NCI-H1694 (cell line): ENCODE results near the gene SLC4A9.
"Not testable (repeated sequence)": the region's sequence is repeated elsewhere in the genome, so short reads cannot be mapped to it uniquely, and the experiment has no call there.

Source experiments
- DNase-seq: peaks from one replicate; lab custom pipeline; 2025; lab: John Stamatoyannopoulos, UW

Gene SLC4A9

DNA sequence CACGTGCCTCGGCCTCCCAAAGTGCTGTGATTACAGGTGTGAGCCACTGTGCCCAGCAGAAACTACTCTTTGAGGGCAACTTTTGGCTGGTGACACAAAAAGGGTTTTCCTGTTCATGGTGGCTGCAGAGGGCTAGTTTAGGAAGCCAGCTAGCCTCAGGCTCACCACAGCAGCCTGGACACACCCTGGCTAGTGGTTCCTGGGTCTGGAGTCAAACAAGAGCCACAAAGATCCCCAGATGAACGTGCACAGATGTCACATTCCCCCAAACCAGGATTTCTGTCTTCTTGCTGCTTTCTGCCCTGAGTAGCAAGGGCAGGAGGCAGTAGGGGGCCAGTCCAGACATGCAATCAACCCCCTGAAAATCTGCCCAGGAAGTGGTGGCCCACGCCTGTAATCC lies 20.4 kb upstream of the SLC4A9 start:
- DNase-seq, result no peak

DNA sequence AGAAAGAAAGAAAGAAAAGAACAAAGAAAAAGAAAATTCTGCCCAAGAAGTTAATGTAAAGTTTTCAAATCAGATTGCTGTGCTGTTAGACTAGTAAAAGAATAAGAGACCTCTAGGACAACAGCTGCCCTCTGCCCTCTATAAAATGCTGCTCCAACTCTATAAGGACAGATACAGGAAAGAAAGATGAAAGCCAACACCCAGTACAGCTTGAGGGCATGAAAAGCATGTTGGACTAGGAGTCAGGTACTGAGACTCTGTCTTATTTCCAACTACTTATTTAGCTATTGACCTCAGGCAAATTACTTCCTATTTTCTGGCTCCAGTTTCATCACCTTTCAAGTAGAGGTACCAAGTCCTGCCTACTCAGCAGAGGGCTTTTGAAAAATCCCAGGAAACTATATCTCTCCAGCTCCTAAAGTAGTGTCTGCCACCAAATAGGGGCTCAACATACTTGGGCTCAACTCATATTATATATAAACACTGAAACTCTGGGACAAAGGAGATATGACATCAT lies 19.3 kb upstream of the SLC4A9 start:
- no peak for DNase-seq

DNA sequence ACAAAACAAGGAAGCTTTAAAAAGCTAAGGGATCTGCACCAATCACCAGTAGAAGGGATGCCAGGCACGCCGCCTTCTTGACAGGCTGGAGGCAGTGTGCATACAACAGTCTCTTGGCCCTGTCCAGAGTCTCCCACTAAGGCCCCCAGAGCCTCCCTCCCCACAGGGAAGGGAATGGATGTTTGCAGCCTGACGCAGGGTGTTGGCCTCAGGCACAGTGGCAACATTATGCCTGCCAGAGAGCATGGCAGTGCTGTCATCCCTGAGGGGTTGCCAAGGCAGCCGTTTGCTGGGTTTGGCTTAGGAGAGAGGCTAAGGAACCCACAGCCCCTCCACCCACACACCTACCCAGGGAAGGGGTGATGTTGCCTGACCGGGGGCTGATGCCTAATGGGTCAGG lies 18.4 kb upstream of the SLC4A9 start:
- DNase-seq, result no peak

DNA sequence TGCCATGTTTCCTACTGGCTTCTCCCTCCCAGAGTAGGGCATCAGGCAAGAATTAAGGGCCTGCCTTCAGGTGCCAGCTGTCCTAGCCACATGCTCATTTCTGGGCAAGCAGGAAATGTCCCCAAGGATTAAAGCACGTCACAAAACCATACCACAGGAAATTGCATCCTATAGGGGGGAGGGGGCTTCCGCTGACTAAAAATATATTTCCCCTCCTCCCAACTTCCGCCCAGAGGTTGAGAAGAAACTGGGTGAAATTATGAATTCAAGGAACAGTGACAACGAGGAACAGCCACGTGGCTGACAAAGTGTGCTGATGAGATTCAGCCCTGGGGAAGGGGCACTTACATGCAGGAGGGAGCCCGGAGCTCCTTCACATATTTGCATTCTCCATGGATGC lies 17.7 kb upstream of the SLC4A9 start:
- no peak for DNase-seq

DNA sequence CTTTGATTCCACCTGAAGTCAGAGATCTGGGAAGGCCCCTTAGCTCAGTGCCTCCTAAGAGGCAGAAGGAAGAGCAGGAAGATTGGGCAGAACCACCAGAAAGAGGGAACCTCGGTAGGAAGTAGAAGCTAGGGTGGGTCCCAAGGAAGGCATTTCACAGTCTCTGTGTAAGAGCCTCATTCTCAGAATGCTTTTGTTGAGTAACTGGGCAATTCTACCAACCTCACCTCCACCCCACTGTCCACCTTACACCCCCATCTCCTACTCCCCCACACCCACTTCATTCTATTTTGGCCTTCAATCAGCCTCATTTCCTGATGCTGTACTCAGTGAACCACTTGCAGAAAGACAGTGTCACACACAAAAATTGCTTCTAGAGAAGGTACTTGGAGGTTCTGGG lies 17.1 kb upstream of the SLC4A9 start:
- DNase-seq, result no peak

DNA sequence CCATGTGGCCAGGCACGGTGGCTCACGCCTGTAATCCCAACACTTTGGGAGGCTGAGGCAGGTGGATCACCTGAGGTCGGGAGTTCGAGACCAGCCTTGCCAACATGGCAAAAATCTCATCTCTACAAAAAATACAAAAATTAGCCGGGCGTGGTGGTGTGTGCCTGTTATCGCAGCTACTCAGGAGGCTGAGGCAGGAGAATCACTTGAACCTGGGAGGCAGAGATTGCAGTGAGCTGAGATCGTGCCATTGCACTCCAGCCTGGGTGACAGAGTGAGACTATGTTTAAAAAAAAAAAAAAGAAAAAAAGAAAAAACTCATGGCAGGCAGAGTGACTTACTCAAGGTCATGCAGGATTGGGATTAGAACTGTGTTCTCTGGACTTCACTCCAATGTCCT lies 16.1 kb upstream of the SLC4A9 start:
- DNase-seq, result not testable (repeated sequence)

DNA sequence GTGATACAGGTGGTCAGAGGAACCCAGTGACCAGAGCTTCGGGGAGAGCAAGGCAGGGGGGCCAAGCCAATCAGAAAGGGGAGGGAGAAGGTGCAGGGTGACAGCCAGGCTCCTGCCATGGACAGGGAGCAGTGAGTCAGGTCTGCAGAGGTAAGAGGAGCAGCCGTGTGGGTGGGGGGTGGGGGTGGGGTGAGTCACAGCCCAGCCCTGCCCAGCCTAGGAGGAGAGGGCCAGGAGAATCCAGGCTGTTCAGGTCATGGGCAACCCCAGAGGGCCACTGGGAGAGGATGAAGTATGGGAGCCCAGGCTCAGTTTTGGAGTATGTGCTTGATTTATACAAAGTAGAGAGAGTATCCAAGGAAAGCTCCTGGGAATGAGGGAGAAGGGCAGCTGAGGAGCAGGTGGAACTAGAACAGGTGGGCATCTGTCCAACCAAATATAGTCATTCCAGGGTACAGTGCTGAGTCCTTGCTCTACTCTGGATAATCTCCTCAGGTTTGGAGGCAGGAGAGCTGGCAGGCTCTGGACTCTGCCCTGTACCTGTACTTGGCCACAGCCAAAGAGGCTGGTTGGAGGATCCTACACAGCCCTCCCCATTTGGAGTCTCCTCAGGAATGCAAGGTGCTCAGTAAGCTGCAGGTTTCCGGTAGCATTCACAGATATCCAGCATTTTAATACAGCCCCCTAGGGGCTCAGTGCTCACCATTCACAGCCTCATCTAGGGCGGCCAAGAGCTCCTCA lies 15.1 kb upstream of the SLC4A9 start:
- no peak for DNase-seq

DNA sequence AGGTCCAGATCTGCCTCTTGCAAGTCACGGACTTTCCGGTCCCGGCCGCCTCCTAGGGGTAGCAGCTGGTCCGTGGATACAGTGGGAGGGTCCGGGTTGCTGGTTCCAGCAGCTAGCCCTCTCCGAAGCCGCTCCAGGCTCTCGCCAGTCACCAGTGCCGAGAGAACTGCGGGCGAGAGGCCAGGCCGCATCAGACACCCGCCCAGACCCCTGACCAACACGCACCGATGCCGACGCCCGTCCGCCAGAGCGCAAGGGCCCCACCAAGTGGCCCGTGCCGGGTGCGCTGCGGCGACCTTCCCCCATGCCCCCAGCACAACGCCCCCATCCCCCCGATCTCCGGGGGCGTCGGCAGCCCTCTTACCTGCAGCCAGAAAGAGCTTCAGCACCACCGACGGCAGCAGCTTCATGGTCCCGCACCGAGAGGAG lies 14.1 kb upstream of the SLC4A9 start:
- DNase-seq, result no peak

DNA sequence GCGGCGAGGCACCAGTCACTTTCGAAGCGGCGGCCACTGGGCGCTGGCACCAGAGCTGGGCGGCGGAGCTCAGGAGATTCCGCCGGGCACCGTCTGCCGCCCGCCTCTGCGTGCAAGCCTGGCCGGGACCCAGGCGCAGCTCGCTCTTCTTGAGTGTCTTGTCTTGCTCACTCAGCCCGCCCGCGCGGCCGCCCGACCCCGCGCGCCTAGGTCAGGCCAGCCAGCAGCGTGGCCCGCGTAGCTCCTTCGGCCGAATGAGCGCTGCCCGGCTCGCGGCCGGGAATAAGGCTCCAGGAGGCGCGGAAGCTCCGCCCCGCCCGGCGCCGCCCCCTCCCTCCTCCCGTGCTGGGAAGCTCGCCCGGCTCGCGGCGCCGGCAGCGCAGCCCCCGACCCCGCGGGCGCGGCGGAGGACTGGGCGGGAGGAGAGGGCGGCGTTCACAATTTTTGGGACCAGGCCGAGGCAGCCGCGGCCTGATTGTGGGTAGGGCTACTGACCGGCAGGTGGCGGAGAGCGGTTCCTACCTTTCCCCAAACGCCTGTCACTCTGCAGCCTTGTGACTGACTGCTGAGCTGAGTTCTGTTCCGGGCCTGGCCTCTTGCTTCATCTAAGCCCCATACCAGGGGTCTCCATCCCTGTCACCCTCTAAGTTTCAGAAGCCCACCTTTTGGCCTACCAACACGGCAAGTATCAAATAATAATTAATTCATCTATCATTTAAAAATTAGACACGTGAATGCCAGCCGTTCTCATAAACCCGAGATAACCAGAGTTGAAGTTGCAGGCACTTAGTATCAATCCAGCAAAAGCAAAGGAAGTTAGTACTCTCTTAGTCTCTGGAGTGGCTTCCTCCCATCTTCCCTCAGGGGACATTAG lies 13.4 kb upstream of the SLC4A9 start, which contains the start of gene HBEGF:
Gene HBEGF (minus strand): TSS at position 256 of the 874 bp plus-strand sequence. CDS start 275 bp downstream, outside the sequence.
- DNase-seq, result no peak

DNA sequence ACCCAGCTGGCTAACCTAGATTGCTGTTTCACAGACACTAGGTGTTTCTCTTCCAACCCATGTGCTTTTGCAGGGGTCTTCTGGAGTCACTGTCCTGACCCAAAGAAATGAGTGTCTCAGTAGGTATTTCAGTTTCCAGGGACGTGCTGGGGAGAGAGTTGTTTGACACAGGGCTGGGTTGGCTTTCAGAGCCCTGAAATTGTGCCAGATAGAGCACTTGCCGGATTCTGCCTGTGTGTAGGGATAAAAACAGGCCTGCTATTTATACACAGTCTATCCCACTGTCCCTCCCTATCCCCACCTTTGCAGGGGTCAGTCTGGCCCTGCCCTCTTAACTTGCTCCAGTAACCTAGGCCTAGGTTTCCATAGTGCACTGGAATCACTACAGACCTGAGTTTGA lies 12.6 kb upstream of the SLC4A9 start:
- no peak for DNase-seq

DNA sequence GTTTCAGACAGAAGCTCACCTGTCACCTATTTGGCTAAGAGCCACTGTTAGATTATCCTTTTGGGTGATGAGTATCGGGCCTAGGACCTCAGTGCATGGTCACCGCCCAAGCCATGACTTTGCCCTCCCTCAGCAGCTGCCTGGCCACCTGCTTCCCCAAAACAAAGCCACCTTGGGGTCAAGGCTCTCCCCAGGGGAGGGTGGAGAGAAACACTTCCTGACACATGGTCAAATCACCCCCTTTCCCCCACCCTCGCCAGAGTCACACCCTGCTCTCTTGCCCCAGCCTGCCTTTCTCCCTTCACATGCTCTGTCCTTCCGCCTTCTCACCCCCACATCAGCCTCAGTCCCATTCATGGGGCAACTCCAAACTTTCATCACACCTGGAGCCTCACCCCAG lies 11.9 kb upstream of the SLC4A9 start:
- DNase-seq, result no peak

DNA sequence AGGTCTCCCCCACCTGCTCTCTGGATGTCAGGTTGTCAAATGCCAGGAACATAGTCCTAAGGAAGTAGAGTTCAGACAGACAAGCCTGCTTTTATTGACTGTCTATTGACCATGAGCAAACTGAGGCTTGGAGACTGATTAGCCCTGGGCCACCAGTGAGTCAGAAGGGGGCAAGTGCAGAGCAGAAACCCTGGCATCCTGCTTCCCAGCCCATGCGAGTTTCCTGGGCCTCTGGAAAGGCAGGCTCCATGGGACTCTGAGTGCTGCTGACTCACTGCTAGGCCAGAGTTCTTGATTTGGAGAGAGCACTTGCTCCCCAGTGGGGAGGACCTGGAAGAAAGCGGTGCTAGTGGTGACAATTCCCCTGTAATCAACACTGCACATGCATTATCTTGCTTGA lies 10.8 kb upstream of the SLC4A9 start:
- DNase-seq, result no peak

DNA sequence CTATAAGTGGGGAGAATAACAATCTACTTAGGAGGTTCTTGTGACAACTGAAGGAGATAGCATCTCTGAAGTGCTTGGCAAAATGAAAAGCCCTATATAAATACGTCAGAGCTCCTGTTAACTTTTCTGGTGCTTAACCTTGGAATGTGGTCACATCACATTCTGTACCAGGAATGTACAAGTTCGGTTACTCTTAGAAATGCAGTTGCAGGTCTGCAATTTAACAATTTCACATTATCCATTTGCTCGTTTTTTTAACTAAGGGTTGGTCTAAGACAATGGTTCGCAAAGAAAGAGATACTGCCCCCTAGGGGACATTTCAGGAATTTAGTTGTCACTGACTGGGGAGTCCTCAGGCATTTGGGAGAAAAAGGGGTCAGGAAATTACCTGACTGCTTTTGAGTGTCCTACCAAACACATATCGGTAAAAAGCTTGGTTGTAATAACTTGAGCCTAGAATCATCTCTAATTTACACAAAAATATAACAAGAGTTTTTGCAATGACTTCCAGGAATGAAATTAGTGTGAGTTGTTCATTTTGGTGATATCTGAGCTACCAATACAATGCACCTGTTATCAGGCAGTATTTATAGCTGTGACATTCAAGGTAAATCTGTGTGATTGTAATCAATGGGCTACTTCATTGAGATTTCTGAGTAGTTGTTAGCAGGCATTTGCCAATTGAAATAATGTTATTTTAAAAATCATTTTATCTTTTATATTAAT lies 8.2 kb upstream of the SLC4A9 start:
- peak; percentile 69 for DNase-seq

DNA sequence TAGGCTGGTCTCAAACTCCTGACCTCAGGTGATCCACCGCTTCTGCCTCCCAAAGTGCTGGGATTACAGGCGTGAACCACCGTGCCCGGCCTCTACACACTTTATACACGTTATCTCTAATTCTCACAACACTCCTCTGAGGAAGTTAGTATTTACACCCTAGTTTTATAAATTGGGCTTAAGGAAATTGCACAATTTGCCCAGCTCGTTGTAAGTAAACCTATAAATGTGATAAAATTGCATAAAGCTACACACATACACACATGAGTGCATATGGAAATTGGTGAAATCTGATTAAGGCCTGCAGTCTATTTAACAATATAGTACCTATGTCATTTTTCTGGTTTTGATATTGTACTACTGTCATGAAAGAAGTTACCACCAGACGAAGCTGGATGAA lies 4.4 kb upstream of the SLC4A9 start:
- DNase-seq, result no peak

DNA sequence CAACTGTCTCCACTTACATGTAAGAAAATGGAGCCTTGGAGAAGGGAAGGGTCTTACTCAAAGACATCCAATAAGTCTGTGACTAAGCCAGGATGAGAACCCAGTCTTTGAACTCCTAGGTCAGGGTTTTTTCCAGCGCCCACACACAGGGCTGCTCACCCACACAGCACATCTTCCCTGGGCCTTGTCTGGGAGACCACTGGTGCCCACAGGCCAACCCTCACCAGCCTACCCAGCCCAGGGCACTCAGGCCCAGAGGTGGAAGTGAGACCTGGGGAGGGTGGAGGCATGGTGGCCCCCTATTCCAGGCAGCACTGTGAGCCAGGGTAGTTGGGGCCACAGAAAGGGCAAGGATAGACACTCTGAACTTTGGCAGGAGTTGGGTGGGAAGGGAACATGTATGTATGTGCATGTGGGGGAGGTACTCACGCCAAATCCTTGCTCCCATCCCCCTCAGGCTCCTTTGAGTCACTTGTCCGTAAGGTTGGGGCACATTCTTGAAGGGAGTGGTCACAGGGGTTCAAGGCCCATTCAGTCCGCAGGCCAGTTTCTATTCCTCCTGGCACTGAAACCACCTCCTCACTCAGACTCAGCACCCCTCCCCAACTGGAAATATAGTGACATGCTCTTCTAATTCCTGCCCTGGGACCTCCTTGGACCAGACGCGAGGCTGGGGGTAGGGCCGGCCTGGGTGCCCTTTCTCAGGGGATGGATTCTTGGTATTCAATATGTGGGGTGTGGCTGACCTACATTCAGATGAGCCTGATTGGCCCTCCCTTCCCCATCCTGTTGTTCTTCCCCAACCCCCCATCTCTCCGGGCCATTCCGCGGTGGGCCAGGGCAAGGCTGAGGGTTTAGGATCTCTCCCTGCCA lies 2.9 kb upstream of the SLC4A9 start:
- DNase-seq, result no peak

DNA sequence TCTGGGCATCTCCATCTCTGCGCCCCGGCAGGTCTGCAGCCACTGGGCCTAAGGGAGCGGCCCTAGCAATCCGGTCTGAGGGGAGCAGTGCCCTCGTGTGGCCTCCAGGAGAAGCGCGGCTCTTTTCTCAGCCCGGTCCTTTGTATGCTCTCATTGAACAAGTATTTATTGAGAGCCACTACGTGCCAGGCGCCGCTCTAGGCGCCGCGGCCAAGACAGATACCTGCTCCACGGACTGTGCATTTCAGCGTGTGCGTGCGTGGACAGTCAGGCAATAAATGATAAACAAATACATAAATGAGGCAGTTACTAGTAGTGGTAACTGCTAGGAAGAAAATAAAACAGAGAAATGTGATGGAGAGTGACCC lies 2.3 kb upstream of the SLC4A9 start:
- DNase-seq, result peak; percentile 54

DNA sequence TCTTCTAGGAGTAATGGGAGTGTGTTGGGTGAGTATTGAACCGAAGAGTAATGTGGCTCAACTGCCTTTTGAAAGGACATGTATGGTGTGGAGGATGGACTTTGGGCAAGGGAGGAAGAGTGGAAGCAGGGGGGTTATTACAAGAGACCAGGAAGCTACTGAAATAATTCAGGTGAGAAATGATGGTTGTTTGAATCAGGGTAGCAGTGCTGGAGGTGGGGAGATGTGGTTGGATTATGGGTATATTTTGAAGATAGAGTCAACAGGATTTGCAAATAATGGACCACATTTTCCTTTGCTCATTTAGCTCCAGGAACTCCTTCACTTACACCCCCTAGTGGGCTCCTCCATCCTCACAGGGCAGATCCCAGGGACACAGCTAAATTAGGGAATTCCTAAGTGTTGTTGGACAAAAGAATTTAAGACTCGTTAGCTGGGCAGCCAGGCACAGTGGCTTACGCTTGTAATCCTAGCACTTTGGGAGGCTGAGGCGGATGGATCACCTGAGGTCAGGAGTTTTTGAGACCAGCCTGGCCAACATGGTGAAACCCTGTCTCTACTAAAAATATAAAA lies 1.2 kb upstream of the SLC4A9 start:
- DNase-seq, result peak; percentile 6

DNA sequence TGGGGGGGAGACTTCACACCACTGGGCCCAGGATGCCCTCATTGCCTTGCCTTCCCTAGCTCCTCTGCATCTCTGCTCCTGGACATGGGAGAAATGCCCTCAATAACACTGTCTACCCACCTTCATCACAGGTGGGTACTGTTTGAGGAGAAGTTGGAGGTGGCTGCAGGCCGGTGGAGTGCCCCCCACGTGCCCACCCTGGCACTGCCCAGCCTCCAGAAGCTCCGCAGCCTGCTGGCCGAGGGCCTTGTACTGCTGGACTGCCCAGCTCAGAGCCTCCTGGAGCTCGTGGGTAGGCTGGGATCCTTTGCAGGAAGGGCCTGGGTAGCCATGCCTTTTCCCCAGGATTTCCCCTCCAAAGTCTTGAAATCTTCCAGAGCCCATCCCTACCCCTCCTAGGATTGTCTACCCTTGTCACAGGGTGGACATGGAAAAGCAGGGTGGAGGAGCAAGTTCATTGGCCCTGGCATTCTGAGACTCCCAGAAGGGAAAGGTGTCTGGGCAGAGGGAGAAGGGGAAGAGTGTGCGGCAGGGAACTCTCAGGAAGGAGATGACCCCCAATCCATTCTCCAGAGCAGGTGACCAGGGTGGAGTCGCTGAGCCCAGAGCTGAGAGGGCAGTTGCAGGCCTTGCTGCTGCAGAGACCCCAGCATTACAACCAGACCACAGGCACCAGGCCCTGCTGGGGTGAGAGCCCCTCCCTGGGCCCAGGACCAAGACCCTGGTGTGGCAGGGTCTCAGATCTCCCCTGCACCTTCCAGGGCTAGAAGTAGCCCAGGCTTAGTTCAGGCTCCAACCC lies 886 bp downstream of the SLC4A9 start:
- no peak for DNase-seq

DNA sequence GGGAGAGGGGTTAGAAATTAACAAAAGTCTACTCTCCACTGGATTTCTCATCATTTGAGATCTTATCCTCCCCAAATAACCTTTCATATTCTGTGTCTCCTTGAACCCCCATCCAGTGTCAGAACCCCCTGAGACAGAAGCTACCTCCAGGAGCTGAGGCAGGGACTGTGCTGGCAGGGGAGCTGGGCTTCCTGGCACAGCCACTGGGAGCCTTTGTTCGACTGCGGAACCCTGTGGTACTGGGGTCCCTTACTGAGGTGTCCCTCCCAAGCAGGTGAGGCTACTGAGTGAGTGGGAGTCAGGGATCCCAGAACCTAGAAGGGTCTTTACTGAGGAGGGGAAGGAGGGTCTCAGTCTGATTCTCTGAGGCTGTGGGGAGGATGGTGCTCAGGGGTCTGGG lies 1.9 kb downstream of the SLC4A9 start:
- no peak for DNase-seq

DNA sequence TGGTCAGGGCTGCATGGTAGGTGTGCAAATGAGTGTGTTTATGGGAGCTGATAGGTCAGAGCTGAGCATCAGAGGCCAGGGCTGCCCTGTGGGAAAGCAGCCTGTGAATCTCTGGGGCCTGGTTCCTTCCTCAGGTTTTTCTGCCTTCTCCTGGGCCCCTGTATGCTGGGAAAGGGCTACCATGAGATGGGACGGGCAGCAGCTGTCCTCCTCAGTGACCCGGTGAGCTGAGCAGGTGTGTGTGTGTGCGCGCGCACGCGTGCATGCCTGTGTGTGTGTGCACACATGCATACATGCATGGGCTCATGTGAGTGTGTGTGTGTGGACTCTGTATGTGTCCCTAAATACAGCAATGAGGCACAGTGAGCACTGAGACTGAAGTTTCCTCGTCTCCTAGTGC lies 2.3 kb downstream of the SLC4A9 start:
- DNase-seq, result no peak
